GM21515 (cell line): Measurements from ENCODE around the gene POLR2F.
A peak's percentile ranks its signal among the peaks of the same experiment; 100 is the strongest.
"Not testable (repeated sequence)": the region's sequence is repeated elsewhere in the genome, so short reads cannot be mapped to it uniquely, and the experiment has no call there.

Experiments
- ATAC-seq: cut with Tn5 transposase; IDR thresholded peaks from one replicate; pipeline ENCODE4 v1.9.1; 2021; ENCODE audit not compliant: unreplicated experiment

Gene POLR2F

GRCh38 chr22:37952629-37953028 is 870 bp upstream of the POLR2F start:
- ATAC-seq: not testable (repeated sequence)

DNA sequence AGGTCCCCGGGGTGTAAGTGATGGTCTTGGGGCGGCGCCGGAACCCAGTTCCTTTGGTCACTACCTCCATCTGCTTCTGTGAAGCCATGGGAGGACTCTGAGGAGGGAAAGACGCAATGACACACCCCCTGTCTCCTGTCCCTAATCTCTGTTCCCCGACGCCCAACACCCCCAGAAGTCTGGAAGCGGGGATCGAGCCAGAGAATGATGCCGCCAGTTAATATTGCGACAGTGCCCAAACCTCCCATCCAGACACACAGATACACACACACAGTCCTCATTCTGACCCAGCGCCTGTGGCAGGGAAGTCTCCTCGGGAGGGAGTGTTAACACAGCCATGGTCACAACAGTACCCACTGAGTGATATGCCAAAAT is 450 bp upstream of the POLR2F start:
- peak; percentile 23 for ATAC-seq

DNA sequence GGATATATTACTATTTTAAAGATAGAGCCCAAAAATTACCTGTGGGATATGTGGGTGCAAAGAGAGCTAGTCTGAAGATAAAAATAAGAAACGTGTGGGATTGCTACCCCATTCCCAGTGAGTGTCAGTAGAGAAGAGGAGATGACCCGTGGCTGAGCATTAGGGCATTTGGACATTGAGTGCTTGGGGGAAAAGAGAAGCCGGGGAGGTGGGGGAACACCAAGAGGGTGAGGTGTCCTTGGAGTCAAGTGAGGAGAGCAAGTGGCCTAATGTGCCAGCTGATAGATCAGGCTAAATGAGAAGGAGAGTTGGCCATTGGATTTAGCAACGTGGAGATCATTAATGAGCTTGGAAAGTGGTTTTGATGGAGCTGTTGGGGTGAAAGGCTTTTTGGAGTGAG is 1.2 kb downstream of the POLR2F start:
- no peak for ATAC-seq

- ATAC-seq: not testable (repeated sequence)
These were observed 2.4 kb downstream of the POLR2F start for GRCh38 chr22:37955825-37956397.

DNA sequence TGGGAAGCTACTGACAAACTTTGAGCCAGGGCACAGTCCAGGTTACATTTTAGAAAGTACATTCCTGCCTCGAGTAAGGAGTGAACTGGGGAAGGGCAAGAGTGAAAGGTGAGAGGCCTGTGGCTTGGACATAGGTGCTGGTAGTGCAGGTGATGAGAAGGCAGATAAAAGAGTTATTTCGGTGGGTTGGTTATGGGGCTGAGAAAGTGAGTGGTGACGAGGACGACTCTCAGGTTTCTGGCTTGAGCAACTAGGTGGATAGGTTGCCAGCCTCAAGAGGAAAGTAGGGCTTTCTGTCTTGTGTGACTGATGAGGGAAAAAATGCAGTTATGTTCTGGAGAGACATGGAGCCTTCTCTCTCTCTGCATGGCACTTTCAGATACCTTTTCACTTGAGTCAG is 3.7 kb downstream of the POLR2F start:
- ATAC-seq: no peak

DNA sequence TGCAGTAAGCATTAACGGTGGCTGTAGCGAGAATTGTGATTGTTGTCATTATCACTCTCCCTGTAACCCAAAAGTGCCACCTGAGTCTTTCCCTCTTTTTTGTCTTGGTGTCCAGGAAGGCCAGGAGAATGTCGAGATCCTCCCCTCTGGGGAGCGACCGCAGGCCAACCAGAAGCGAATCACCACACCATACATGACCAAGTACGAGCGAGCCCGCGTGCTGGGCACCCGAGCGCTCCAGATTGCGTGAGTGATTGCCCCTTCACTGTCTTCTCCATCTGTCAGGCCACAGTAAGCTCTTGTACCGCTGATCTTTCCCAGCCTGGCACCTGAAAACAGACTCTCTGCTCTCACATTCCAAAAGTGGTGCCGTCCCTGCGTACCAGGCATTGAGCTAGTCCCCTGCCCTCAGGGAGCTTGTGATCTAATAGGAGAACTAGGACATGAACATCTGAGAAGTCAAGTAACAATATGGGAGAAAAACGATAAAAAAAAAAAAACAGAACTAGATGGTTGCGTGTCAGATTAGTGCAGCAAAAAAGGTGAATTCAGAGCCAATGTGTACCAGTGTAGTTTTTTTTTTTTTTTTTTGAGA is 5.8 kb downstream of the POLR2F start:
- no peak for ATAC-seq

DNA sequence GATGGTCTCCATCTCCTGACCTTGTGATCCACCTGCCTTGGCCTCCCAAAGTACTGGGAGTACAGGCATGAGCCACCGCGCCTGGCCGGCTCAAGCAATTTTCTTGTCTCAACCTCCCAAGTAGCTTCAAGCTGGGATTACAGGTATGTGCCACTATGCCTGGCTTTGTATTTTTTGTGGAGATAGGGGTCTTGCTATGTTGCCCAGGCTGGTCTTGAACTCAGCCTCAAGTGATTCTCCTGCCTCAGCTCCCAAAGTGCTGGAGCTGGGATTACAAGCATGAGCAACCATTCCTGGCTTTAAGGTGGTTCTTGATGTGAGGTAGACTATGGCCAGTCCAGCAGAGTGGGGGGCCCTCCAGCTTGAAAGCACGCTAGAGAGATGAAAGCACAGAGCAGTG is 7.6 kb downstream of the POLR2F start:
- no peak for ATAC-seq

DNA sequence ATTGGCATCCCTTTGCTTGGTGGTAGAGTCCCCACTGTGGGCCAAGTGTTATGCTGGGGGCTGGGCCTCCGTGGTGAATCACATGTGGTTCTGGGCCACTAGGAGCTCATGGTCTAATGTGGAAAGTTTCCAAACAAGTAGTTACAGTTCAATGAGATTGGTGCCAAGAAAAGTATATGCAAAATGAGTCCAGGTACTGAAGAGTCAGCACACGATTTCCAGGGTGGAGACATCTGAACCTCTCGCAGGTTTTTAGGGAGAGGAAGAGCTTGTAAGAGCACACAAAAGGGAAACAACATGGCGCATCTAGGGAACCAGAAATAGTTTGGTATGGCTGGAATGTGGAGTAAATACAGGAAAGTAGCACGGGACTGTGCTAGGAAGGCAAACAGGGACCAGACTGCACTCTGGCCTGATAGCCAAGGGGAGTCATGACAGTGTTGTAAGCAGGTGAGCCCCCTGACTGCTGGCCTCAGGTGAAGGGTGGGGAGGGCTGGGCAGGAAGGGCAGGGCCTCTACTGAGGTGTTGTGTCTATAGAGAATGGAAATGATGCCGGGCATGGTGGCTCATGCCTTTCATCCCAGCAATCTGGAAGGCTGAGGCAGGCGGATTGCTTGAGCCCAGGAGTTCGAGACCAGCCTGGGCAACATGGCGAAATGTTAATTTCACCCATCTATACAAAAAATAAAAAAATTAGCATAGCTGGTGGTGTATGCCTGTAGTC is 12.6 kb downstream of the POLR2F start:
- ATAC-seq: no peak

GRCh38 chr22:37967147-37967546 is 13.6 kb downstream of the POLR2F start:
- no peak for ATAC-seq

DNA sequence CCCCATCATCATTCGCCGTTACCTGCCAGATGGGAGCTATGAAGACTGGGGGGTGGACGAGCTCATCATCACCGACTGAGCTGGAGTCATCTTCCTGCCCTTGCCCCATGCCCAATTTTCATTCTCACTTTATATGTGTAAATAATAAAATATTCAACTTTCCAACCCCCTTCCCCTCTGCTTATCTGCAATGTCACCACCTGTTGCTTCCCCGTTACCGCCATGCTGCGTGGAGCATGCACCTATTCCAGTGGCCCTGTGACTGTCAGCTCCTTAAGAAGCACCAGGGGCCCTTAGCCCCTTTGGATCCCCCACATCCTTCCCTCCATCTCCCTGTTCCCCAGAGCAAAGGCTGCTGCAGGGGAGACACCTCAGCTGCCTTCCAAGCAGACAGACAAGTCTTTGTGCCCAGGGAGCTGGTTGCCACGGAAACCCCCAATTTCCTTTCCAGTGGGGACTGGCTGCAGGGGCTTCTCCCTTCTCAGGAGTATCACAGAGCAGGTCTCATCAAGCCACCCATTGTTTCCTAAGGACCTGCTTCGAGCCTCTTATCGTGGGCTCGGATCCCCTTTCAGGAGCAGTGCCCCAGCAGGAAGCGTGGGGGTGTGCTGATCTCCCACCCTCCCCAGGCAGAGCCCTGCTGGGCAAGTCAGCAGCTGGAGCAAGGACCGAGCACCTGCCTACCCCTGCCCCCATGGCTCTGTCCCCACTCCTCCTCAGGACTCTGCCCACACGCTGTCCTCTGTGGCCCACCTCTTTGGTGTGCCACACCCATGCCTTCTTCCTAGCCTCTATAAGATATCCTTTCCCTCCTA is 14.3 kb downstream of the POLR2F start:
- no peak for ATAC-seq

DNA sequence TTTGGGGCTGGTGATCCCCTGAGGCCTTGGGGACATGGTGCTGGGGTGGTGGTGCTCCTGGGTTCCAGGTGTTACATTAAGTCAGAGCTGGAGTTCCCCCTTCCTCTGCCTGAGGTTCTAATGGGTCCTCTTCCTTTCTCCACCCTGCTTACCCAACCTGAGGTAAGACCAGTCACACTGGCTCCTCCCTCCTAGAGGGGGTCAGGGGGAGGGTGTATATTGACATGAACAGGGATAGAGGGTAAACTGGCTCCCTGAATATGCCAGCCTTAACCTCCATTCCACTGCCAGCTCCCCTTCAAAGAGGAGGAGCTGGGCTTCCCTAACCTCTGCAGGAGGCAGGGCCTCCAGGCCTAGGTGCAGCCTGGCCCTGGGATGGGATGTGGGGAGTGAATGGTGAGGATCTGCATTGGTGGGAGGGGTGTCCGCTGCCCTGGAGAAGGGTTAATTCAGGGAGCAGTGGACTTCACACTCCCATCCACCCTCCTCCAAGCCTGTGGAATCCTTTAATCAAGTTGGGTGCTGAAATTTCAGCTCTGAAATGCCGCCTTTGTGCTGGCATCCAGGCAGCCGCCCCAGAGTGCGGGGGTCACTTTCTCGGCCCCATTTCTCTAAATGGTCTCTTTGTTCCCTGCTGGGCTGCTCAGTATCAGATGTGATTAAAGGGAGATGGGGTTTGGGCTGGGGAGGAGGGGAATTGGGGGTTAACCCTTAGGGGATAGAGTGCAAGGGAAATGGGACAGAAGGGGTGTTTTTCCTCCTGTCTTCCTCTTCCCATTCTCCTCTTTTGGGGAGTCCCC is 15.2 kb downstream of the POLR2F start:
- no peak for ATAC-seq

DNA sequence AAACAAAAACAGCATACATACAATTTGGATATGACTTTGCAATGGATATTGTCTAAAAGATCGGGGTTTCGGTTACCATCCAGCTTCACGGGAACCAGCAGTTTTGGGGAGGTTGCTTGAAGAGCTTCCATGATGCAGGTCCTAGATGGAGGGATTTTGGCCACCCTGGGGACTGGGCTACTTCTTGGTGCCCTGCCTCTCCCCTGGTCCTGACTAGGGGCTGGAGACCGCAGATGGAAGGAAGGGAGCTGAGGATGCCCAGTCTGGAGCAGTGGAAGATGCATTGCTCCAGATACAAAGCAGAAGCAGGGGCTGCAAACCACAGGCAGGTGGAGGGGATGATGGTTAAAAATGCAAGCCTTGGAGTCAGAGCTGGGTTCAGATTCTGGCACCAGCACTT is 17.4 kb downstream of the POLR2F start:
- ATAC-seq: no peak

DNA sequence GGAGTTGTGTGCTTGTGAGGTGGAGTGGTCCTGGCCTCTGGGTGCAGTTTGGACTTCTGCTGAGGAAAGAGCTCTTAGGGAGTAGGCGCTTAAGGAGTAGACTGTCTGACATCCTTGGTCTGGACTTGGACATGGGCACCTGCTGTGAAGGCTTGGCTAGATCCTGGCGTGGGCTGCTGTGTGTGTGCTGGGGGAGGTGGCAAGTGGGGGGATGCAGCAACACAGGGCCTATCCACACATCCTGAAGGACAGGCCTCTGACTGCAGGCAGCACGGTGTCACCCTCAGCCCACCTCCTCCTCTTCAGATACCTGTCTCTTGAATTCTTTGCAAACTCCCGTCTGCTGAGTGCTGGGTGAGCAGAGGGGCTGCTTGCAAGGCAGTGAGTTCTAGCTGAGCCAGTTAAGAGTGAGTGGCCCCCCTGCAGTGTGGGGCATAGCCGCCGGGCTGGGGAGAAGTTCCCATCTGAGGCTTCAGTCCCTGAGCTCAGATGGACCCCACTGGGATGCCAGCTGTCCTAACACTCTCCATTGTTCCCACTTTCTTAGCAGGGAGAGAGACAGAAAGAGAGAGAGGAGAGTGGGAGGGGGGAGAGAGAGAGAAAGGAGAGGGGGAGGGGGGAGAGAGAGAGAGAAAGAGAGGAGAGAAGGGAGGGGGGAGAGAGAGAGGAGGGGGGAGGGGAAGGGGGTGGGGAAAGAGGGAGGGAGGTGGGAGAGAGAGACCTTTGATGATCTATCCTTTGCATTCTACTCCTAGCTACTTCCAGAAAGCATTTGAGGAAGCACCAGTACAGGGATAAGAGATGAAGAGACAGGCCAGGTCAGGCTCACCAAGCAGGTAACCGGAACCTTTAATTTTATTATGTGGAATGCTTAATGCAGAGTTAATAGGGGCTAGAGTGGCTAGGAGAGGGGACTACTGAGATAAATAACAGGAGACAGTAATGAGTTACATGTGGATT is 18.3 kb downstream of the POLR2F start:
- no peak for ATAC-seq

DNA sequence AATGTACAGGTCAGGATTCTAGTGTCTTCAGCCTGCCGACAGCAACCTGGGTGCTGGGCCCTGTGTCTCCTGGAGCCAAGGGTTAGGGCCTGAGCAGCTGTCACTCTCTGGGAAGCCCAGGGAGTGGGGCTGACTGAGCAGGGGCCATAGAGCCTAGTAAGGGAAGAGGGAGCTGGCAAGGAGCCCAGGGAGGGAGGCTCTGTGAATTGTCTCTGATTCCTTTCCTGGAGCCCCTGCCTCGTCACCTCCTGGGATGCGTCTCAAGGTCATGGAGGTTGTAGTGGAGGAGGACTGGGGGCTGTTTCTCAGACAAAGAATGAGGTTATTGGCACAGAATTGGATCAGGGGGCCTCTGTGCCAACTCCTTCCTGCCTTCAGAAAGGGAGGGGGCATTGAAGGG is 19.0 kb downstream of the POLR2F start:
- ATAC-seq: no peak

DNA sequence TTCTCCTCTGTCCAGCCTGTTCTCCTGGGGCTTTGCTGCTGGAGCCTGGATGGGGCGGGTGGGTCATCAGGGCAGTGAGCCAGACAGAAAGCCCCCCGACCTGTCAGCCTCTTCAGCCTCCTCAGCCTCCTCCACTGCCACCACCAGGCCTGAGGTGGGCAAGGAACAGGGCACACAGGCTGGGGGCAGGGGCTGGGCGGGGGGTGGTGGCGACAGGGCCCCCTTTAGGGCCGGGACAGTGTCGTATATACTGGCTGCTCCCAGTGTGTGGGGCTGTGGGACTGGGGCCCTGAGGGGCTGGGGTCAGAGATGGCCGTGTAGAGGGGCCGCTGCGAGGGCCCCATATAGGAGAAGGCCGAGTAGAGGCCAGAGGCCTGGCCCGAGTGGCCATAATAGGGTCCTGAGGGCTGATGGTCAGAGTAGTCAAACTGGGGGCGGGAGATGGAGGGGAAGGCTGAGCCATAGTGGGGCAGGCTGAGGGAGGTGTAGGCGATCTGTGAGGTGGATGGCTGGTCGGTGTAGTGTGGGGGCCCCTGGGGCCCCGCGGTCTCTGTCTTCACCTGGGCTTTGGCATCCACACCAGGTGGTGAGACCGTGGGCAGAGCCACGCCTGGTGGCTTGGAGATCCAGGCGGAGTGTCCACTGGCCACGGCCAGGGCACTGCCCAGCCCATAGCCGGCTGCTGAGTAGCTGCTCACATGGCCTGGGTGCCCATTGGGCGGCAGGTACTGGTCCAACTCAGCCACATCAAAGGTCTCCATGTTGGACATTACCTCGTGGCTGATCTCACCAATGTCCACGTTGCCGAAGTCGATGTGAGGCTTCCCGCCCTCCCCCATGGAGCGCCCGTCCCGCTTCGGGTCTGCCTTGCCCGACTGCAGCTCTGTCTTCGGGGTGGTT is 20.0 kb downstream of the POLR2F start:
- ATAC-seq: no peak

DNA sequence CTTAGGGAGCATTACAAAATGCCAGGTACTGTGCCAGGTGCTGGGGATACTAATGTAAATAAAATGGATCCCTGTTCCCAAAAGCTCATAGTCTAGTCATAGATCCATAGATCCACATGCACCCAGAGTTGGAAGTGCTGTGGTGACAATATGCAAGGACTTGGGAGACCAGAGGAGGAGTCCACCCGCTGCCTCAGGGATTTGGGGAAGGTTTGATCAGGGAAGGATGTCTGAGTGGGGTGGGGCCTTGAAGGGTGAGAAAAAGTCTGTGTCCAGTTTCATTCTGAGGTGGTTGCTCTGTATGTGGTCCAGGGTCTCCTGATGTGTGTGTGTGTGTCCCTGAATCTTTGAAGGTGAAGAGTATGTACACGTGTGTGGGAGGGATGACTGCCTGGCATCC is 21.7 kb downstream of the POLR2F start:
- no peak for ATAC-seq

- not testable (repeated sequence) for ATAC-seq
These were observed 22.5 kb downstream of the POLR2F start for GRCh38 chr22:37976022-37976421.

DNA sequence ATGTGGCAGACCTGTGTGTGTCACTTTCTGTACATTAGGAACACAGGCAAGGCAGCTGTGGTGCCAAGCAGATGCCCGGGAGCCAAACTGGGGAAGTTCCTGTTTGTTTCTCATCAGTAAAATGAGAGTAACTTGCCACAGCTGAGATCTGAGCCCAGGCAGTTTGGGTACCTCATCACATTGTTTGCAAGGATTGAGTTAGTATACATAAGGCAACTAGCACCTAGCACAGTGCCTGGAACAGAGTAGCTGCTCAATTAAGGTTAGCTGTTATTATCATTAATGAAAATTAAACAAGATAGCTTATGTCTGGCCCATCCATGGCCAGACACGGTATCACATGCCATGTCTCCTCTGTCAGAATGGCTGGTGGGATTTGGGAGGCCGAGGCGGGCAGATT is 23.0 kb downstream of the POLR2F start:
- ATAC-seq: no peak

DNA sequence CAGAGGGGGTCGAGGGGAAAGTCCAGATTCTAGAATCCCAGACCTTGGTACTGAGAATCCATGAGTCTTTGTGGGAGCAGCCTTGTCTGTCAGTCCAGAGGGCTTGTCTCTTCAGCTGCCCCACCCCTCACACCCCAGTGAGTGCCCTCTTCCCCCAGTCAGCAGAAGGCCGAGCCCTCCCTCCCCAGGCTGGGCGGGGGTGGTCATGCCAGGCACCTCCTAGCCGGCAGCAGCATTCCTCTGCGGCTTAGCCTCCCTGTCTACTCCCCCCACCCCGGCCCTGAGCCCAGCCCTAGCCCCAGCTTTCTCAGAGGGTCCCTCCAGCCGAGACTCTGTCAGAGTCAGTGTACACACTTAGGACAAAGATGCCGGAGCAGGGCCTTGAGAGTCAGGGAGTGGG is 26.3 kb downstream of the POLR2F start:
- ATAC-seq: no peak
